DND-41 (cell line): ENCODE data around the gene TERB1.
A peak's percentile ranks its signal among the peaks of the same experiment; 100 is the strongest.

Source experiments
- ATAC-seq: fragments of 200-7000 bp; cut with Tn5 transposase; 3 replicates; pipeline ENCODE4 v1.9.1; 2021; ENCODE audit warnings: low read depth; ENCODE audit not compliant: insufficient read depth
- DNase-seq: peaks from one replicate; pipeline ENCODE4 v3.0.0-alpha.2; 2020
- H2AFZ ChIP-seq: 2 replicates; pipeline ENCODE4 v1.6.0; 2012; ENCODE audit warnings: low read depth, low read length
- H3K27ac ChIP-seq: 2 replicates; pipeline ENCODE4 v1.5.1; 2012; ENCODE audit warnings: low read length, inconsistent platforms
- H3K27me3 ChIP-seq: fragments of 200-600 bp; sonication (generic); 2 replicates; pipeline ENCODE4 v1.6.0; 2012; ENCODE audit warnings: low read length, mild to moderate bottlenecking, inconsistent platforms; ENCODE audit not compliant: insufficient read depth, poor library complexity
- H3K36me3 ChIP-seq: 2 replicates; pipeline ENCODE4 v1.5.1; 2012; ENCODE audit warnings: low read length, inconsistent platforms; ENCODE audit not compliant: insufficient read depth
- H3K4me1 ChIP-seq: 2 replicates; pipeline ENCODE4 v1.5.1; 2012; ENCODE audit warnings: mild to moderate bottlenecking, low read length; ENCODE audit not compliant: insufficient read depth
- H3K4me2 ChIP-seq: 2 replicates; pipeline ENCODE4 v1.6.0; 2012; ENCODE audit warnings: mild to moderate bottlenecking, moderate library complexity, low read length, inconsistent platforms; ENCODE audit not compliant: insufficient read depth
- H3K4me3 ChIP-seq, 2 experiments: fragments of 200-600 bp in 1 of 2; shearing (Covaris generic) in 1 of 2; 2 replicates each; pipeline ENCODE4 v1.5.1; 2012 to 2016; ENCODE audit warnings: inconsistent platforms in 2 of 2, low read length in 2 of 2, mild to moderate bottlenecking in 2 of 2, low read depth in 1 of 2, moderate library complexity in 1 of 2
- H3K79me2 ChIP-seq: 2 replicates; pipeline ENCODE4 v1.6.0; 2012; ENCODE audit warnings: low read length, inconsistent platforms; ENCODE audit not compliant: insufficient read depth
- H3K9ac ChIP-seq: 2 replicates; pipeline ENCODE4 v1.6.0; 2012; ENCODE audit warnings: low read depth, mild to moderate bottlenecking, inconsistent platforms, low read length, moderate library complexity
- H3K9me3 ChIP-seq: 2 replicates; pipeline ENCODE4 v1.5.1; 2012; ENCODE audit warnings: low read length, moderate library complexity, mild to moderate bottlenecking, inconsistent platforms; ENCODE audit not compliant: insufficient read depth, severe bottlenecking
- H4K20me1 ChIP-seq: 2 replicates; pipeline ENCODE4 v1.6.0; 2012; ENCODE audit warnings: low read length; ENCODE audit not compliant: insufficient read depth
- EZH2 ChIP-seq: IDR thresholded peaks from 3 replicates; pipeline ENCODE4 v1.6.1; 2012; ENCODE audit warnings: borderline replicate concordance, low read depth, mild to moderate bottlenecking, moderate library complexity, low read length, inconsistent platforms; ENCODE audit not compliant: severe bottlenecking
- TF ChIP-seq, protein P1 (sequence below): IDR thresholded peaks from 2 replicates; pipeline ENCODE4 v1.5.1; 2012; ENCODE audit warnings: borderline replicate concordance, low read length, moderate library complexity, mild to moderate bottlenecking; ENCODE audit not compliant: poor library complexity, severe bottlenecking; ENCODE audit errors: extremely low read depth

TERB1 gene

DNA sequence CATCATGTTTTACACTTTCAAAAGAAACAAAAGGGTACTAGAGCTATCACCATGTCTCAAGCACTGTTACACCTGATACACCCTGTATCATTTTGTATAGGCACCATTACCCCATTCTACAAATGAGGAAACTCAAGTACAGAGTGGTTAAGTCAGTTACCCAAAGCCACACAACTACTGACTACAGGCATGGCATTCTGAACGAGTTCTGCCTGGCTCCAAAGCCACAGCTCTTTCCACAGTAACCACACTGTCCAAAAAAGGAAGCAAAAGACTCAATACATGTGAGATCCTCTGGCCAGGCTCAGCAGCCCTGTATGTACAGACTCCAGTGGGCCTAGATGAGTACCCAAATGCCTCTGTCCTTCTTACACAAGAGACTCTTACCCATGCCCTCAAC is 54.7 kb downstream of the TERB1 start:
- no peak overlapping the region for H2AFZ ChIP-seq
- ATAC-seq (peak; percentile 34), DNase-seq (peak; percentile 24)
- peaks cover 36% of the 10 kb centered on the region for H3K4me1 ChIP-seq
- TF ChIP-seq, protein P1, sequence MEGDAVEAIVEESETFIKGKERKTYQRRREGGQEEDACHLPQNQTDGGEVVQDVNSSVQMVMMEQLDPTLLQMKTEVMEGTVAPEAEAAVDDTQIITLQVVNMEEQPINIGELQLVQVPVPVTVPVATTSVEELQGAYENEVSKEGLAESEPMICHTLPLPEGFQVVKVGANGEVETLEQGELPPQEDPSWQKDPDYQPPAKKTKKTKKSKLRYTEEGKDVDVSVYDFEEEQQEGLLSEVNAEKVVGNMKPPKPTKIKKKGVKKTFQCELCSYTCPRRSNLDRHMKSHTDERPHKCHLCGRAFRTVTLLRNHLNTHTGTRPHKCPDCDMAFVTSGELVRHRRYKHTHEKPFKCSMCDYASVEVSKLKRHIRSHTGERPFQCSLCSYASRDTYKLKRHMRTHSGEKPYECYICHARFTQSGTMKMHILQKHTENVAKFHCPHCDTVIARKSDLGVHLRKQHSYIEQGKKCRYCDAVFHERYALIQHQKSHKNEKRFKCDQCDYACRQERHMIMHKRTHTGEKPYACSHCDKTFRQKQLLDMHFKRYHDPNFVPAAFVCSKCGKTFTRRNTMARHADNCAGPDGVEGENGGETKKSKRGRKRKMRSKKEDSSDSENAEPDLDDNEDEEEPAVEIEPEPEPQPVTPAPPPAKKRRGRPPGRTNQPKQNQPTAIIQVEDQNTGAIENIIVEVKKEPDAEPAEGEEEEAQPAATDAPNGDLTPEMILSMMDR, result no peak
- no peak for TF ChIP-seq EZH2
- no peaks in the 10 kb centered on the region for H3K9me3 ChIP-seq
- H3K27me3 ChIP-seq, result no peaks in the 10 kb centered on the region
- no peak overlapping the region for H3K9ac ChIP-seq
- no peak overlapping the region for H3K4me3 ChIP-seq
- no peak overlapping the region for H3K4me2 ChIP-seq
- H3K36me3 ChIP-seq, result peaks cover 78% of the 10 kb centered on the region
- peaks cover 27% of the 10 kb centered on the region for H4K20me1 ChIP-seq
- H3K27ac ChIP-seq, result no peak overlapping the region
- H3K79me2 ChIP-seq, result peaks cover 88% of the 10 kb centered on the region

DNA sequence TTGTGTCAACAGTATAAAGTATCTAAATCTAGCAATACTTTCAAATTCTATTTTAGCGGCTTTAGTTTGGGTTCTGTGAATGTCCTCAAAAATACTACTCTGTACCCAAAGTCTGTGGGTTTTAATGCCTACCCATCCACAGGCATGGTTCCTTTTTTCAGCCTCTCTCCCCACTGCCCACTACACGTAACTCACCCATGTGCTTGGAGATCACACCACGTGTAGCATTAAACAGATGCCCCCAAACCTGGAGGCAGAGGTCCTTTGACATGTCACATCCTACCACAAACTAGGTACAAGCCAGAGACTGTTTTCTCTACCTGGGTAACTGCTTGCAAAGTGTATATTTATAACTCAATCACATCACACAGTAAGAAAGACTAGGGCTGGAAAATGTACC is 55.3 kb downstream of the TERB1 start:
- H3K79me2 ChIP-seq, result peaks cover 88% of the 10 kb centered on the region
- peaks cover 36% of the 10 kb centered on the region for H3K4me1 ChIP-seq
- no peak for ATAC-seq
- no peaks in the 10 kb centered on the region for H3K9me3 ChIP-seq
- no peak overlapping the region for H3K4me3 ChIP-seq
- H4K20me1 ChIP-seq, result peaks cover 32% of the 10 kb centered on the region
- H3K27ac ChIP-seq, result no peak overlapping the region
- no peak overlapping the region for H2AFZ ChIP-seq
- peaks cover 85% of the 10 kb centered on the region for H3K36me3 ChIP-seq
- TF ChIP-seq, protein P1, result no peak
- TF ChIP-seq EZH2, result no peak
- H3K27me3 ChIP-seq, result no peaks in the 10 kb centered on the region
- H3K4me2 ChIP-seq, result no peak overlapping the region
- no peak overlapping the region for H3K9ac ChIP-seq
- DNase-seq, result no peak

DNA sequence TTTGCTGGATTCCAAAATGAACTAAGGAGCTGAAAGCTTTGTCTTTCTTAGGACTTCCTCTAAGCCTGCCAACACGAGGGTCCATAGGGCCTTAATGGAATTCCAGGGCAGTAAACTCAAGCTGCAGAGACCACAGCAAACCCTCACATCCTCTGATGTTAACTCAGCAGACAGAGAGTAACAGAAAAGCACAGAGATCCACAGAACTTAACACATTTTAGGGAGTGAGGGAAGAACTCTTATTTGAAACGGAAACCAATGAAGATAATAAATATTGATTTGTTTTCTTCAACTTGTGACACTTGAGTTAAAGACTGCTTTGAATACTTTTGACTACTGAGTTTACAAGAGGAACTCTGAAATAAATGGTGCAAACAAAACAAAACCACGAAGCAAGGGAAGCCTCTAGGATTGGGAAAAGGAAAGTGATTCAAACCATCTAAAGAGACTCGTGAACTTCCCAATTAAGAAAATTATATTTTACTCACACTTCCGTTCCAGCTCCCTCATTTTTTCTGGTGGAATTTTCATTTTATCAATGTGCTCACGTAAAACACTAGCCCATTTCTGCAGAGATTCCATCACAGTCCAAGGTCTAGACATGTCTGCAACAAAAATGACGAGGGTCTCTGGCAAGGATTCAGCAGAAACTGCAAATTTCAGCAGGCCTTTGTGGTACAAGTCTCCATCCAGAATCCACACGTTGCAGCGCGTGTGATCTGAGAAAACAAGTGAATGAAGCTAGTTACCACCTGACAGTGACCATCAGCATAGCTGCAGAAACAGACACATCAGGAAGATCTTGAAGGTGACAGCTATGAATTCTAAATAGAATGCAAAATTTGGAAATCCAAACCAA is 59.2 kb downstream of the TERB1 start:
- DNase-seq (no peak), ATAC-seq (no peak)
- no peak for TF ChIP-seq EZH2
- TF ChIP-seq, protein P1, result no peak
- Histone ChIP-seq H3K9ac (no peak overlapping the region), H3K36me3 (peaks cover 93% of the 10 kb centered on the region), H3K4me1 (peaks cover 5% of the 10 kb centered on the region; the same call in 1 of the 2 replicates), H3K79me2 (peaks cover 81% of the 10 kb centered on the region), H2AFZ (no peak overlapping the region), H3K4me2 (no peak overlapping the region), H3K27me3 (no peaks in the 10 kb centered on the region), H4K20me1 (peaks cover 30% of the 10 kb centered on the region), H3K4me3 (no peak overlapping the region), H3K9me3 (no peaks in the 10 kb centered on the region), H3K27ac (no peak overlapping the region)
